OCI-LY1 (cell line): ENCODE data around the gene AKAP3.

ENCODE experiments used
- H2AFZ ChIP-seq: fragments of 200-600 bp; sonication (generic), shearing (Covaris generic); 2 replicates; pipeline ENCODE4 v1.6.0; 2014; ENCODE audit warnings: antibody characterized with exemption, mild to moderate bottlenecking, low read length
- H3F3A ChIP-seq: fragments of 200-600 bp; sonication (generic), shearing (Covaris generic); 2 replicates; pipeline ENCODE4 v1.6.0; 2014; ENCODE audit warnings: mild to moderate bottlenecking, antibody characterized with exemption, low read length, moderate library complexity; ENCODE audit not compliant: insufficient read depth
- H3K27ac ChIP-seq: fragments of 200-600 bp; sonication (generic); 2 replicates; pipeline ENCODE4 v1.5.1; 2014; ENCODE audit warnings: low read length, mixed run types, mild to moderate bottlenecking, low read depth; ENCODE audit not compliant: poor library complexity, severe bottlenecking
- H3K27me3 ChIP-seq: fragments of 200-600 bp; sonication (generic); 2 replicates; pipeline ENCODE4 v1.6.0; 2014; ENCODE audit warnings: antibody characterized with exemption, mild to moderate bottlenecking, low read length, moderate library complexity; ENCODE audit not compliant: insufficient read depth
- H3K36me3 ChIP-seq: fragments of 200-600 bp; sonication (generic); 2 replicates; pipeline ENCODE4 v1.6.1; 2014; ENCODE audit warnings: mild to moderate bottlenecking, antibody characterized with exemption, low read length, moderate library complexity, mixed read lengths; ENCODE audit not compliant: insufficient read depth
- H3K4me1 ChIP-seq: fragments of 200-600 bp; sonication (generic); 2 replicates; pipeline ENCODE4 v1.5.1; 2014; ENCODE audit warnings: mild to moderate bottlenecking, low read length, moderate library complexity; ENCODE audit not compliant: insufficient read depth, severe bottlenecking
- H3K4me2 ChIP-seq: fragments of 200-600 bp; sonication (generic), shearing (Covaris generic); 2 replicates; pipeline ENCODE4 v1.6.1; 2014; ENCODE audit warnings: low read length
- H3K4me3 ChIP-seq: fragments of 200-600 bp; sonication (generic); 2 replicates; pipeline ENCODE4 v1.5.1; 2014; ENCODE audit warnings: low read length, low read depth, mild to moderate bottlenecking, mixed read lengths; ENCODE audit not compliant: poor library complexity, severe bottlenecking
- H3K79me2 ChIP-seq: fragments of 200-600 bp; shearing (Covaris generic); 2 replicates; pipeline ENCODE4 v1.6.1; 2016; ENCODE audit warnings: mixed run types, low read length, mixed read lengths; ENCODE audit not compliant: insufficient read depth
- H3K9ac ChIP-seq: fragments of 200-600 bp; sonication (generic), shearing (Covaris generic); 2 replicates; pipeline ENCODE4 v1.6.1; 2014; ENCODE audit warnings: mild to moderate bottlenecking, low read length, mixed read lengths
- H3K9me2 ChIP-seq: fragments of 200-600 bp; sonication (generic), shearing (Covaris generic); 2 replicates; pipeline ENCODE4 v1.6.1; 2014; ENCODE audit warnings: low read depth, mild to moderate bottlenecking, low read length, mixed read lengths
- H3K9me3 ChIP-seq: fragments of 200-600 bp; shearing (Covaris generic); 2 replicates; pipeline ENCODE4 v1.6.1; 2014; ENCODE audit warnings: low read length, mixed read lengths
- H4K20me1 ChIP-seq: fragments of 200-600 bp; sonication (generic), shearing (Covaris generic); 2 replicates; pipeline ENCODE4 v1.6.0; 2016; ENCODE audit warnings: mild to moderate bottlenecking, low read length; ENCODE audit not compliant: insufficient read depth
- EZH2 ChIP-seq: fragments of 200-600 bp; sonication (generic), shearing (Covaris generic); IDR thresholded peaks from 2 replicates; pipeline ENCODE4 v1.8.0; 2017; ENCODE audit warnings: borderline replicate concordance, mixed run types, mild to moderate bottlenecking, antibody characterized with exemption, low read length, moderate library complexity, mixed read lengths
- TF ChIP-seq, protein P1 (sequence below): fragments of 200-600 bp; sonication (generic), shearing (Covaris generic); IDR thresholded peaks from 2 replicates; pipeline ENCODE4 v1.5.1; 2017; ENCODE audit warnings: mild to moderate bottlenecking, antibody characterized with exemption, low read length, moderate library complexity, mixed read lengths

Gene AKAP3

GRCh38 chr12:4566474-4566873 is 82.4 kb downstream of the AKAP3 start:
- 0 out of 2 replicates have a peak overlapping the region, but pooled peaks have one; percentile 15 for H3K4me2 ChIP-seq
- no peaks in the 10 kb centered on the region for H3F3A ChIP-seq
- H3K4me1 ChIP-seq, result peaks cover 18% of the 10 kb centered on the region
- no peaks in the 10 kb centered on the region for H3K79me2 ChIP-seq
- H3K9me2 ChIP-seq, result no peaks in the 10 kb centered on the region
- peak overlapping the region; percentile 20 for H3K27ac ChIP-seq
- H3K9ac ChIP-seq, result no peak overlapping the region
- H3K27me3 ChIP-seq, result no peaks in the 10 kb centered on the region
- no peak overlapping the region for H2AFZ ChIP-seq
- H3K9me3 ChIP-seq, result no peaks in the 10 kb centered on the region
- no peak overlapping the region for H3K4me3 ChIP-seq
- TF ChIP-seq EZH2, result no peak
- TF ChIP-seq, protein P1, sequence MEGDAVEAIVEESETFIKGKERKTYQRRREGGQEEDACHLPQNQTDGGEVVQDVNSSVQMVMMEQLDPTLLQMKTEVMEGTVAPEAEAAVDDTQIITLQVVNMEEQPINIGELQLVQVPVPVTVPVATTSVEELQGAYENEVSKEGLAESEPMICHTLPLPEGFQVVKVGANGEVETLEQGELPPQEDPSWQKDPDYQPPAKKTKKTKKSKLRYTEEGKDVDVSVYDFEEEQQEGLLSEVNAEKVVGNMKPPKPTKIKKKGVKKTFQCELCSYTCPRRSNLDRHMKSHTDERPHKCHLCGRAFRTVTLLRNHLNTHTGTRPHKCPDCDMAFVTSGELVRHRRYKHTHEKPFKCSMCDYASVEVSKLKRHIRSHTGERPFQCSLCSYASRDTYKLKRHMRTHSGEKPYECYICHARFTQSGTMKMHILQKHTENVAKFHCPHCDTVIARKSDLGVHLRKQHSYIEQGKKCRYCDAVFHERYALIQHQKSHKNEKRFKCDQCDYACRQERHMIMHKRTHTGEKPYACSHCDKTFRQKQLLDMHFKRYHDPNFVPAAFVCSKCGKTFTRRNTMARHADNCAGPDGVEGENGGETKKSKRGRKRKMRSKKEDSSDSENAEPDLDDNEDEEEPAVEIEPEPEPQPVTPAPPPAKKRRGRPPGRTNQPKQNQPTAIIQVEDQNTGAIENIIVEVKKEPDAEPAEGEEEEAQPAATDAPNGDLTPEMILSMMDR, result no peak
- H3K36me3 ChIP-seq, result peaks cover 4% of the 10 kb centered on the region; the same call in 1 of the 2 replicates
- H4K20me1 ChIP-seq, result no peaks in the 10 kb centered on the region
